HUDEP-2 (cell line): ENCODE results near the gene SCN7A.

Source experiments
- DNase-seq, 76 experiments: peaks; one replicate each; lab custom pipeline; 2025; ENCODE audit not compliant: unreplicated experiment in 76 of 76; lab: John Stamatoyannopoulos, UW

SCN7A gene

GRCh38 chr2:166406374-166406773 lies 87.7 kb downstream of the SCN7A start:
- no peak for DNase-seq

- no peak for DNase-seq
Observed at GRCh38 chr2:166405569-166405926, 88.5 kb downstream of the SCN7A start.

GRCh38 chr2:166404831-166405568 lies 89.0 kb downstream of the SCN7A start:
- no peak for DNase-seq

GRCh38 chr2:166394245-166394644 lies 99.8 kb downstream of the SCN7A start:
- DNase-seq: no peak

- no peak for DNase-seq
Observed at GRCh38 chr2:166393008-166393407, 101.0 kb downstream of the SCN7A start.

- no peak for DNase-seq
Observed at GRCh38 chr2:166388481-166389070, 105.5 kb downstream of the SCN7A start.

GRCh38 chr2:166385313-166385712 lies 108.7 kb downstream of the SCN7A start:
- no peak for DNase-seq

- DNase-seq: peak in 14 of 76 experiments; percentile 1 to 34 (median 14)
Observed at GRCh38 chr2:166384774-166385173, 109.3 kb downstream of the SCN7A start.

- DNase-seq: no peak
Observed at GRCh38 chr2:166382448-166382847, 111.6 kb downstream of the SCN7A start.

- DNase-seq: no peak
Observed at GRCh38 chr2:166380615-166381014, 113.4 kb downstream of the SCN7A start.

GRCh38 chr2:166376873-166377272 lies 117.2 kb downstream of the SCN7A start:
- no peak for DNase-seq

GRCh38 chr2:166376488-166376828 lies 117.6 kb downstream of the SCN7A start:
- peak in 1 of 76 experiments; percentile 1 for DNase-seq

- peak in 71 of 76 experiments; percentile 5 to 87 (median 58) for DNase-seq
Observed at GRCh38 chr2:166375736-166376487, 118.1 kb downstream of the SCN7A start, which contains the start of gene SCN9A. Gene SCN9A, minus strand, starts transcription at chr2:166375944. Its CDS starts 64,188 bp downstream, at chr2:166311756.

- DNase-seq: no peak
Observed at GRCh38 chr2:166375195-166375735, 118.8 kb downstream of the SCN7A start.

- DNase-seq: peak in 23 of 76 experiments; percentile 0 to 69 (median 13)
Observed at GRCh38 chr2:166373951-166374350, 120.1 kb downstream of the SCN7A start.

- no peak for DNase-seq
Observed at GRCh38 chr2:166373539-166373938, 120.5 kb downstream of the SCN7A start.

GRCh38 chr2:166373105-166373504 lies 120.9 kb downstream of the SCN7A start:
- no peak for DNase-seq

GRCh38 chr2:166372046-166372445 lies 122.0 kb downstream of the SCN7A start:
- DNase-seq: no peak

- peak in 1 of 76 experiments; percentile 34 for DNase-seq
Observed at GRCh38 chr2:166365803-166366420, 128.1 kb downstream of the SCN7A start.

GRCh38 chr2:166365239-166365638 lies 128.8 kb downstream of the SCN7A start:
- no peak for DNase-seq
